ENCODE results near the gene AFF3.

DNA sequence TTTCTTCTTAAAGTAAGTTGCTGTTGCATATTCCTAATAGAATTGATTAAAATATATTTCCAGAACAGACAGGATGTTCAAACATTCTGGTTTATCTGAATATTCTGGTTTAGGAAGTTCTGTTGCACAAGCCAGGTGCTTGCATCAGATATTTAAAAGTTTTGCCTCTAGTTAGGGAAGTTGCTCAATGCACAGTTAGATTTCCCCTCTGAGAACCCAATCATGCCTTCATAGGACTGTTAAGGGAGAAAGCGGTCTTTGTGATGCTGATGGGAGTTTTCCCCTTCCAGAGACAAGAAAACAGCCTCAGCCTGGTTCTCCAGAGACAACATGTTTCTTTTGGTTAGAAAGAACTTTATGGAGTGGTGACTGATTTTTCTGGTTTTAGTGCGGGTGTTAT is 587.0 kb downstream of the AFF3 start:
- no peak for TF ChIP-seq EZH2 (IDR thresholded peaks at IDR 0.05; ENCODE audit: borderline replicate concordance, low read depth, low read length, poor library complexity, severe bottlenecking)
- TF ChIP-seq, protein P1, sequence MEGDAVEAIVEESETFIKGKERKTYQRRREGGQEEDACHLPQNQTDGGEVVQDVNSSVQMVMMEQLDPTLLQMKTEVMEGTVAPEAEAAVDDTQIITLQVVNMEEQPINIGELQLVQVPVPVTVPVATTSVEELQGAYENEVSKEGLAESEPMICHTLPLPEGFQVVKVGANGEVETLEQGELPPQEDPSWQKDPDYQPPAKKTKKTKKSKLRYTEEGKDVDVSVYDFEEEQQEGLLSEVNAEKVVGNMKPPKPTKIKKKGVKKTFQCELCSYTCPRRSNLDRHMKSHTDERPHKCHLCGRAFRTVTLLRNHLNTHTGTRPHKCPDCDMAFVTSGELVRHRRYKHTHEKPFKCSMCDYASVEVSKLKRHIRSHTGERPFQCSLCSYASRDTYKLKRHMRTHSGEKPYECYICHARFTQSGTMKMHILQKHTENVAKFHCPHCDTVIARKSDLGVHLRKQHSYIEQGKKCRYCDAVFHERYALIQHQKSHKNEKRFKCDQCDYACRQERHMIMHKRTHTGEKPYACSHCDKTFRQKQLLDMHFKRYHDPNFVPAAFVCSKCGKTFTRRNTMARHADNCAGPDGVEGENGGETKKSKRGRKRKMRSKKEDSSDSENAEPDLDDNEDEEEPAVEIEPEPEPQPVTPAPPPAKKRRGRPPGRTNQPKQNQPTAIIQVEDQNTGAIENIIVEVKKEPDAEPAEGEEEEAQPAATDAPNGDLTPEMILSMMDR (conservative IDR thresholded peaks at IDR 0.05; ENCODE audit: low read depth, low read length), result no peak

Measured in A673 (cell line).